Neural cell (in vitro differentiated cells): ENCODE data around the gene HSPA5. TPM values are rescaled to one million over a fixed set of nuclear protein-coding genes. Genes with fewer than 3 reads are reported as not detected.

Source experiments
- H2AFZ ChIP-seq: fragments of 200-600, 300-800 bp; sonication (generic), shearing (Covaris generic); 2 replicates; pipeline ENCODE4 v1.6.0; 2014; ENCODE audit warnings: low read depth, mild to moderate bottlenecking, antibody characterized with exemption, low read length, moderate library complexity
- H3F3A ChIP-seq: fragments of 200-600 bp; shearing (Covaris generic); 2 replicates; pipeline ENCODE4 v1.6.1; 2016; ENCODE audit warnings: mild to moderate bottlenecking, moderate library complexity, mixed read lengths, antibody characterized with exemption, low read length; ENCODE audit not compliant: insufficient read depth, poor library complexity, severe bottlenecking
- H3K27ac ChIP-seq: fragments of 200-600, 300-800 bp; sonication (generic), shearing (Covaris generic); 2 replicates; pipeline ENCODE4 v1.5.1; 2014; ENCODE audit warnings: mild to moderate bottlenecking, low read length, moderate library complexity
- H3K27me3 ChIP-seq: fragments of 300-800, 200-600 bp; sonication (generic), shearing (Covaris generic); 2 replicates; pipeline ENCODE4 v1.6.0; 2014; ENCODE audit warnings: mild to moderate bottlenecking, low read depth, low read length, moderate library complexity; ENCODE audit not compliant: insufficient read depth
- H3K36me3 ChIP-seq: fragments of 300-800, 200-600 bp; sonication (generic), shearing (Covaris generic); 2 replicates; pipeline ENCODE4 v1.5.1; 2014; ENCODE audit warnings: mild to moderate bottlenecking, antibody characterized with exemption, low read length, moderate library complexity; ENCODE audit not compliant: insufficient read depth
- H3K4me2 ChIP-seq: fragments of 300-800, 200-600 bp; sonication (generic), shearing (Covaris generic); 2 replicates; pipeline ENCODE4 v1.6.0; 2014; ENCODE audit warnings: mild to moderate bottlenecking, low read length
- H3K4me3 ChIP-seq: fragments of 300-800, 200-600 bp; sonication (generic), shearing (Covaris generic); 2 replicates; pipeline ENCODE4 v1.5.1; 2014; ENCODE audit warnings: mild to moderate bottlenecking, low read length, moderate library complexity
- H3K79me2 ChIP-seq: fragments of 200-600 bp; shearing (Covaris generic); replicated peaks from 2 replicates; pipeline ENCODE4 v1.6.0; 2014; ENCODE audit warnings: mild to moderate bottlenecking, low read length, moderate library complexity; ENCODE audit not compliant: insufficient read depth
- H3K9ac ChIP-seq: fragments of 300-800, 200-600 bp; sonication (generic), shearing (Covaris generic); 2 replicates; pipeline ENCODE4 v1.6.1; 2016; ENCODE audit warnings: mild to moderate bottlenecking, low read length, mixed read lengths
- H3K9me2 ChIP-seq: fragments of 200-600 bp; shearing (Covaris generic); 2 replicates; pipeline ENCODE4 v1.6.1; 2016; ENCODE audit warnings: mild to moderate bottlenecking, low read length, mixed read lengths; ENCODE audit not compliant: insufficient read depth
- H3K9me3 ChIP-seq: fragments of 200-600, 300-800 bp; sonication (generic), shearing (Covaris generic); 2 replicates; pipeline ENCODE4 v1.6.1; 2016; ENCODE audit warnings: mild to moderate bottlenecking, mixed run types, low read length, moderate library complexity, mixed read lengths
- H4K20me1 ChIP-seq: fragments of 200-600 bp; shearing (Covaris generic); 2 replicates; pipeline ENCODE4 v1.6.1; 2016; ENCODE audit warnings: mild to moderate bottlenecking, mixed run types; ENCODE audit not compliant: insufficient read depth
- CTCF ChIP-seq: fragments of 450-650 bp; IDR thresholded peaks from 2 replicates; pipeline ENCODE4 v1.5.1; 2014; ENCODE audit warnings: antibody characterized with exemption, mild to moderate bottlenecking, moderate library complexity; ENCODE audit not compliant: poor library complexity, severe bottlenecking
- EP300 ChIP-seq: fragments of 450-650 bp; conservative IDR thresholded peaks from 2 replicates; pipeline ENCODE4 v1.6.1; 2014; ENCODE audit warnings: antibody characterized with exemption, mild to moderate bottlenecking, moderate library complexity; ENCODE audit not compliant: poor library complexity, severe bottlenecking
- EZH2 ChIP-seq: fragments of 200-600, 300-800 bp; shearing (Covaris generic), sonication (generic); IDR thresholded peaks from 2 replicates; pipeline ENCODE4 v1.6.1; 2014; ENCODE audit warnings: antibody characterized with exemption, low read length, borderline replicate concordance, mild to moderate bottlenecking; ENCODE audit not compliant: insufficient read depth, poor library complexity, severe bottlenecking
- MXI1 ChIP-seq: fragments of 450-650 bp; conservative IDR thresholded peaks from 2 replicates; pipeline ENCODE4 v1.6.1; 2014; ENCODE audit warnings: antibody characterized with exemption, mild to moderate bottlenecking; ENCODE audit not compliant: poor library complexity, severe bottlenecking
- POLR2AphosphoS5 ChIP-seq: IDR thresholded peaks from 2 replicates; pipeline ENCODE4 v1.6.1; 2012
- RAD21 ChIP-seq: fragments of 450-650 bp; conservative IDR thresholded peaks from 2 replicates; pipeline ENCODE4 v1.6.1; 2014; ENCODE audit warnings: antibody characterized with exemption, mild to moderate bottlenecking, moderate library complexity
- REST ChIP-seq: IDR thresholded peaks from 2 replicates; pipeline ENCODE4 v1.6.1; 2012; ENCODE audit warnings: borderline replicate concordance
- SMC3 ChIP-seq: fragments of 450-650 bp; conservative IDR thresholded peaks from 2 replicates; pipeline ENCODE4 v1.6.1; 2014; ENCODE audit warnings: antibody characterized with exemption, mild to moderate bottlenecking, moderate library complexity; ENCODE audit not compliant: poor library complexity
- TAF1 ChIP-seq: IDR thresholded peaks from 2 replicates; pipeline ENCODE4 v1.6.1; 2012; ENCODE audit warnings: low read depth
- polyA plus RNA-seq: library from polyadenylated mRNA; depleted of rRNA; stranded (reverse); fragments of >200 nt; gene quantifications from 2 replicates; pipeline ENCODE4 v1.2.3, GENCODE V29; 2014

The HSPA5 gene
- polyA plus RNA-seq, 1 donor from 2014 or later: 17.6 TPM

- H3K27me3 ChIP-seq: no peaks in the 10 kb centered on the region
- H3F3A ChIP-seq: no peaks in the 10 kb centered on the region
- peak overlapping the region; percentile 79 for H3K4me2 ChIP-seq
- peak overlapping the region; percentile 22 for H2AFZ ChIP-seq
- no peaks in the 10 kb centered on the region for H3K9me3 ChIP-seq
- peak overlapping the region; percentile 90 for H3K4me3 ChIP-seq
- H3K27ac ChIP-seq: peak overlapping the region; percentile 90
- no peaks in the 10 kb centered on the region for H3K9me2 ChIP-seq
- H3K79me2 ChIP-seq: peaks cover 47% of the 10 kb centered on the region
- no peaks in the 10 kb centered on the region for H4K20me1 ChIP-seq
- peak overlapping the region; percentile 93 for H3K9ac ChIP-seq
- H3K36me3 ChIP-seq: peaks cover 21% of the 10 kb centered on the region
- peak; percentile 85 for TF ChIP-seq MXI1
- TF ChIP-seq TAF1: no peak
- no peak for TF ChIP-seq EZH2
Observed at GRCh38 chr9:125240649-125240999, 519 bp downstream of the HSPA5 start.

- Histone ChIP-seq H3K9ac (peak overlapping the region; percentile 93), H3K9me3 (no peaks in the 10 kb centered on the region), H3K79me2 (peaks cover 50% of the 10 kb centered on the region), H2AFZ (no peak overlapping the region), H3K27ac (peak overlapping the region; percentile 90), H3K27me3 (no peaks in the 10 kb centered on the region), H3K9me2 (no peaks in the 10 kb centered on the region), H3K4me2 (peak overlapping the region; percentile 79), H3K36me3 (peaks cover 22% of the 10 kb centered on the region), H4K20me1 (no peaks in the 10 kb centered on the region), H3F3A (no peaks in the 10 kb centered on the region), H3K4me3 (peak overlapping the region; percentile 90)
- TF ChIP-seq SMC3: no peak
- no peak for TF ChIP-seq EP300
- TF ChIP-seq EZH2: no peak
- no peak for TF ChIP-seq POLR2AphosphoS5
- no peak for TF ChIP-seq MXI1
- TF ChIP-seq REST: no peak
- no peak for TF ChIP-seq TAF1
- no peak for TF ChIP-seq RAD21
- TF ChIP-seq CTCF: no peak
Observed at GRCh38 chr9:125239631-125240597, 1.2 kb downstream of the HSPA5 start.
